NOMO-1 treated with dmso at 0.1 percent for 144 hours (cell line): ENCODE measurements around the gene MRPL4.
A peak's percentile ranks its signal among the peaks of the same experiment; 100 is the strongest.
"Not testable (repeated sequence)": the region's sequence is repeated elsewhere in the genome, so short reads cannot be mapped to it uniquely, and the experiment has no call there.

Experiments
- DNase-seq: peaks from one replicate; lab custom pipeline; 2025; ENCODE audit not compliant: unreplicated experiment; lab: John Stamatoyannopoulos, UW

Gene MRPL4

GRCh38 chr19:10230173-10230860 lies 21.7 kb upstream of the MRPL4 start:
- DNase-seq: no peak

- DNase-seq: peak; percentile 38
Measured at GRCh38 chr19:10230861-10231611, 21.0 kb upstream of the MRPL4 start, which contains the start of gene S1PR2. S1PR2 (minus strand) TSS chr19:10231331; CDS start chr19:10224905, 6,426 bp downstream.

GRCh38 chr19:10231612-10232228 lies 20.3 kb upstream of the MRPL4 start:
- DNase-seq: no peak

GRCh38 chr19:10233946-10234345 lies 18.1 kb upstream of the MRPL4 start:
- no peak for DNase-seq

GRCh38 chr19:10235003-10235402 lies 17.0 kb upstream of the MRPL4 start:
- no peak for DNase-seq

GRCh38 chr19:10235409-10235808 lies 16.6 kb upstream of the MRPL4 start:
- not testable (repeated sequence) for DNase-seq

GRCh38 chr19:10237702-10238101 lies 14.3 kb upstream of the MRPL4 start:
- DNase-seq: no peak

GRCh38 chr19:10238172-10238783 lies 13.7 kb upstream of the MRPL4 start:
- no peak for DNase-seq

- DNase-seq: not testable (repeated sequence)
Measured at GRCh38 chr19:10241826-10242449, 10.1 kb upstream of the MRPL4 start.

- DNase-seq: no peak
Measured at GRCh38 chr19:10243606-10244005, 8.4 kb upstream of the MRPL4 start.

- DNase-seq: no peak
Measured at GRCh38 chr19:10245189-10245939, 6.7 kb upstream of the MRPL4 start.

- no peak for DNase-seq
Measured at GRCh38 chr19:10246511-10246910, 5.5 kb upstream of the MRPL4 start.

- no peak for DNase-seq
Measured at GRCh38 chr19:10252707-10253106, 693 bp downstream of the MRPL4 start.

- no peak for DNase-seq
Measured at GRCh38 chr19:10254244-10254643, 2.2 kb downstream of the MRPL4 start.

GRCh38 chr19:10255358-10255757 lies 3.3 kb downstream of the MRPL4 start:
- no peak for DNase-seq

GRCh38 chr19:10256551-10256950 lies 4.5 kb downstream of the MRPL4 start:
- DNase-seq: no peak

GRCh38 chr19:10256970-10257615 lies 5.1 kb downstream of the MRPL4 start:
- DNase-seq: no peak

- DNase-seq: no peak
Measured at GRCh38 chr19:10258080-10258710, 6.2 kb downstream of the MRPL4 start.

- peak; percentile 62 for DNase-seq
Measured at GRCh38 chr19:10259162-10259905, 7.3 kb downstream of the MRPL4 start.
